ENCODE results near the gene ADAMTS19.
"Not testable (repeated sequence)": the region's sequence is repeated elsewhere in the genome, so short reads cannot be mapped to it uniquely, and the experiment has no call there.

The ADAMTS19 gene

DNA sequence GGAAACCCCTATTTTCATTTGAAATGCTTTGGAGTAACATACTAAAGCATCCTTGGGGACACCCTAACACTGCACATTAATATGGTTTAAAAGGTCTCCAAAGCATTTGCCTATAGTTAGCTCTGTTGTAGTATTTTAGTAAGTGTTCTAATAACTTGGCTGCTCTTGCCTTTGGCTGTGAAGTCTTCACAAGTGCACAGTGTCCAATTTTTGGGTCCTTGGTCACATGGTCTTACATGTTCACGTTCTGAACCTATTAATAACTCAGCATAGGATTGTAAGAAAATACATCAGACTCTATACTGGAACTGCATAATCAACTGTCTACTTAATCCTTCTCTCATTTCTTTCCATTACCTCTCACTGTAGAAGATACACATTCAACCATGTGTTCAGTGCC is 17.4 kb downstream of the ADAMTS19 start:
- DNase-seq (ENCODE audit: low read depth), result no peak

DNA sequence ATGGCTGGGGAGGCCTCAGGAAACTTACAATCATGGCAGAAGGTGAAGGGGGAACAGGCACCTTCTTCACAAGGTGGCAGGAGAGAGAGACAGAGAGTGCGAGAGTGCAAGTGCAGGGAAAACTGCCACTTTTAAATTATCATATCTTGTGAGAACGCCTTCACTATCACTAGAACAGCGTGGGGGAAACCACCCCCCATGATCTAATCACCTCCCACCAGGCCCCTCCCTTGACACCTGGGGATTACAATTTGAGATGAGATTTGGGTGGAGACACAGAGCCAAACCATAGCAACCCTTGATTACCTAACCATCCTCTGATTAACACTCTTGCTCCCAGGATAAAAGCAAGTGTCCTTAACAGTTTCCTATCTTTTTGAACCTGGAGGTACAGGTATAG is 21.1 kb downstream of the ADAMTS19 start:
- no peak for DNase-seq (ENCODE audit: low read depth)

DNA sequence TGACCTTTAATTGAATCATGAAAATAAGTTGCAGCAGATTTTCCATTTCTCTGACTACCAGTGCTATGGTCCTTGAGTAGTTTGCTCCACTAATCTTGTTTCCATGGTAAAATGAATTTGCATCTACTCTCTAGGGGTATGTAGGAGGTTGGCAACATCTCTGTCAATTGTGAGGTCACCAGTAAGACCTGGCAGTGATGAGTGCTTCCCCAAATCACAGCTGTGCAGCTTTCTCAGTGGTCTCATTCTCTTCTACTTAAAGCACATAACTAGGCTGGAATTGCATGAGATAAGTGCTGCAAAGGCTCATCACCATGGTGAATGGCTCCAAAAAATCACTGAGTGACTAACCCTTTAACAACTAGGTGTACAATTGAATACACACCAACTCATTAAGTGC is 36.3 kb downstream of the ADAMTS19 start:
- DNase-seq (ENCODE audit: low read depth), result no peak

DNA sequence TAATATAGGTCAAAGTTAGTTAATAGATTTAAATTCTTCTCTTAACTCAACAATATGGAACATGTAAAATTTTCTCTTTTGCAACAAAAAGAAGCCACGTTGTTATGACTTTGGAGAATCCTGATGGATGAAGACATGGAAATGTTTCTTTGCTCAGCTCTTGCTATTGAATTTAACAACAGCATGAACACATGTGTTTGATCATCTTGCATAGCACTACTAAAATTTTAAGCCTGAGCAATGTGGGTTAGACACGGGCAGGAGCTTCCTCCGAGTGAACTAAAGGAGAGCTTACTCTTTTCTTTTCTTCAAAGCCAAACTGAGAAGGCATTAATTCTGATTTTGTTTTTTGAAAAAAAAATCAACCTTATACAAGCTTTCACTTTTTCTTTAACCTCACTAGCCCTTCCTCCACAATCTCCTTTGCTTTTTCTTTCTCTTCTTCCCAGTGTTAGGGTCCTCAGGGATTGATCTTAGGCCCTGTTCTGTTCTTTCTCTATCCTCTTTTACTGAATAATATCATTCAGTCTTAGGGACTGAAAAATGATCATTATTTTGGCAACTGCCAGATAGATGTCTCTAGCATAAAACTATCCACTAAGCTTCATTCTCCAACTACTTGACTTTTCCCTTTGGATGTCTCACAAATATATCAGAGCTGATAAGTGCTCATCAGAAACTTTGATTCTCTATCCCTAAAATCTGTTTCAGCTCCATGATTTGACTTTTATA is 36.9 kb downstream of the ADAMTS19 start:
- DNase-seq (ENCODE audit: low read depth), result no peak

DNA sequence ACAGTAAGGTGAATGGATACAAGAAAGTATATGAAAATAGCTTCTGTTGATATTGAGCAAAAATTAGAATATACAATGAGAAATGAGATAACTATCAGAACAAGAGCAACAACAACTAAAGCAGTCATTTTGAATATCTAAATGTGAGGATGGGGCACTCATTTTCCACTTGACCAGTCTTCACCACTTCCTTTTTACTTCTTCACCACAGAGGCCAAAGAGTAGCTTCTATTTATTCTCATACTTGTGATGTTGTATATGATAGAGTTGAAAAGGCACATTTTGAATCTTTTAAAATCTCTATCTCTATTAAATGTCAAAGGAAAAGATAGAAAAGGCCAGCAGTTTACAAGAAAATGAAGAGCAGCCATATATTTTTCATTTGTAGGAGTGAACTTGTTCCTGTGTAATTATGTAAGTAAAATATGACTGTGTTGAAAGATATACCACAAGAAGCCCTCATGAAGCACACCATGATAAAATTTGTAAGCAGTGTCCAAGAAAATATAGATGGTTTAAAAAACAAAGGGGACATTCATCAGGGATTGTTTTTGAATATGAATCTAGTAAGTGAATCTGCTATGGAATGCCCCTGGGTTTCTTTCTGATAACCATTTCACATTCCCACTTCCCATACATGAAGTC is 39.2 kb downstream of the ADAMTS19 start:
- no peak for DNase-seq (ENCODE audit: low read depth)

DNA sequence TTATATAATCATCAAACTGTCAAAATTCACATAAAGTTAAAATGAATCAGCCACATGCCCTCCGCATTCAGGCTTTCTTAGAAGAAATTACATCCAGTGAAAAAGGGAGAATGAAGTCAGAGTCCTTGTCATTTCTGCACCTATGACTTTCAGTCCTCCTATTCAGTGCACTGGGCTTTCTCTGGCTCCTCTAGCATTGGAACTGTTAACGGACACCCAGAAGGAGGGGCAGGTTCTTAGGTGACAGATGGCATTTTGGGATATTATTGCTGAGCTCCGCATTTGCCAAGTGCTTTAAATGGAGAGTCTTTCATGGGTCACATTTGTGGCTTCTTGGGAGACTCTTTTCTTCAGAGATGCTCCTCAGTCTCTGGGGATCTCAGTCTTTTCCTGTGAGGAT is 40.0 kb downstream of the ADAMTS19 start:
- DNase-seq (ENCODE audit: low read depth), result no peak

DNA sequence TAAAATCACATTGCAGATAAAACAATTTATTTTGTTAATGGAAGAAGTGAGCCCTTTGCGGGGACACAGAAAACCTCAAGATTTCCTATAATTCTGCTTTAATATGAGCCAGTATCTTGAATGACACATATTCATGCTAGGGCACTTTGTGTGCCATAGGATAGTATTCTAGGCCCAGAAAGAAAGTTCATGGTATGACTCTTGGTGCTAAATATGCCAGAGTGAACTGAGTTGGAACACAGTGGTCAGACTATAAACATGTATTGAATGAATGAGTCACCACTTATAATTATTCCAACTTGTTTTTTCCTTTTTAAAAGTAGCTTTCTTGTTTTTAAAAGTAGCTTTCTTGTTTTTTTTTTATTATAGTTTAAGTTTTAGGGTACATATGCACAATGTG is 46.0 kb downstream of the ADAMTS19 start:
- DNase-seq (ENCODE audit: low read depth), result no peak

DNA sequence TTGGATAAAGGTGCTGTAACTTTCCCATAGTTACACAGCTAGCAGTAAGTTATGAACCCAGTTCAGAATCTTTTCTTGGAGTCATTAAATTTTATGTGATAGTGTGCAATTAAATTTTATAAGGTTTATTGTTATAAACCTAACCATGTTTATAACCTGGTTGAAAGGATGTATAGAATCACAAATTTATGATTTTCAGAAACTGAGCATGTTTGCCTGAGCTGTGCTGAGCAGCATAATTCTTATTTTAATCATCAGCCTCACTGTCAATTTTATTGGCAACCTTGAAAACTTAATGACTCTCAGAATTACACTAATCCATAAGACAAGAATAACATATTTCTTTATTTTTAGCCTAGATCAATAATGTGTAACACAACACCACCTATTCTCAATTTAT is 46.9 kb downstream of the ADAMTS19 start:
- no peak for DNase-seq (ENCODE audit: low read depth)

DNA sequence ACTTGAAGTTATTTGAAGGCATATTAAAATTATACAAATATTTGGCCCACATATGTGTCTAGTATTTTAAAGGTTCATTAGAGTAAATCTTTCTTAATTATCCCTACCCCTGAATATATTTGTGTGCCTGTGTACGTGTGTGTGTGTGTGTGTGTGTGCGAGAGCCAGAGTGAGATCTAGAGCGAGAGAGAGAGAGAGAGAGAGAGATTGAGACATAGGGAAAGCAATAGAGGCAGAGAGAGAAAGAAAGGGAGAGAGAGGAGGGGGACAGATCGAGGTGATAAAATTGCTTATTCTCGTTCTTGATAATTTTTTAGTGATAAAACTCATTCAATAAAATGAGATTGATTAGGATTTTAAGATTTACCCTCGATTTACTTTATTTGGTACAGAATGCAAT is 47.4 kb downstream of the ADAMTS19 start:
- DNase-seq (ENCODE audit: low read depth), result no peak

DNA sequence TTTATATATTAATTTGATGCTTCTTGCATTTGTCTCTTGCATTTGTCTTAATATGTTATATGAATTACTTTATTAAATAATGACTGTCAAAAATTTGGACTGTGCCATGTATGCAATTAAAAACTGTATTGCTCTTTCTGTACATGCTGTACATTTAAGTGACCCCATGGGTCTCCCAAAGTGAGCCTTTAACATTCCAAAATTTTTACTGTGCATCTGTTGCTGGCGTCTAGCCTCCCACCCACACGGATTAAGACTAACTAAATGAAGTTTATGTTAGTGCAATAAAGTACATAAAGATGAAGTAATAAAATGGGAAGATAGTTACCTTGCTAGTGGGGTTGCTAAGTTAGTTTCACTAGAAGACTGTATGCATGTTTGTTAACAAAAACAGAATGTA is 48.5 kb downstream of the ADAMTS19 start:
- DNase-seq (ENCODE audit: low read depth), result no peak

DNA sequence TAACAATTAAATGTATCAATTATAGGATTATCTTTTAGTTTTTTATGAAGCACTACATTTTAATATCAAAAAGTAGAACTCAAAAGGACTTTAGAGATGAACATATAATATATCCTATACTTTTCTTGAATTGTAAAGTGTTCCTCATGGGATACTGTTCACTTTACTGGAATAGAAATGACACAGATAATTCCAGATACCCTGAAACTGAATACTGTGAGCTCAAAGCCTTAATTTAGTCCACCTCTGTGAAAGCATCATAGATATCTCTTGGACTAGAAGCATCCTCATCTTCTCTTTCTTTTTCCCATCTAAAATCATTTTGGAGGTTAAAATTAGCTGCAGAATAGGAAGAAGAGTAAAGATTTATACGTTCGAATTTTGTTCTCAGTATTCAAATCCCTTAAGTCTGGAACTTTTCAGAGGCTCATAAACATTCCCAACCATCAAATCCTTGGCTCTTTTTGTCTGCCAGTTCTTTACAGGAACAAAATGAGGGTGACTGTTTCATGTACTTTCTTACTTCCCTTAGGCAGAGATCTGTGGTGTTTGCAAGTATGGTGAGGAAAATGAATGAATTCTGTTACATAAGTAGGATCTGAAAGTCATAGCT is 49.4 kb downstream of the ADAMTS19 start:
- no peak for DNase-seq (ENCODE audit: low read depth)

DNA sequence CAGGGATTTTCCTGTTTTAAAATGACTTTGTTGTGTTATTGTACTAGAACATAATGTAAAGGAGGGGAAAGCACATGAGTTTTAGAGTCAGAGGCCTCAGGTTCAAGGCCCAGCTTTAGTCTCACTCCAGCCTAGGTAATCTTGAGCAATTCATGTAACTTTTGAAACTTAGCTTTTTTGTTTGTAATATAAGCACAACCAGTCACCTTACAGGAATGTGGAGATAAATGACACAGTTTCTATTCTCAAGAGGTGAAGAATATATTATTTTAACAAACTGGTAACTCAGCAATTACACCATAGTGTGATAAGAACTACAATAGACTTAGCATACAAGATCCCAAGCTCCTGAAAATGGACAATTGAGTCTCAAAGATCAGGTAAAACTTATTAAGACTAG is 51.2 kb downstream of the ADAMTS19 start:
- DNase-seq (ENCODE audit: low read depth), result no peak

DNA sequence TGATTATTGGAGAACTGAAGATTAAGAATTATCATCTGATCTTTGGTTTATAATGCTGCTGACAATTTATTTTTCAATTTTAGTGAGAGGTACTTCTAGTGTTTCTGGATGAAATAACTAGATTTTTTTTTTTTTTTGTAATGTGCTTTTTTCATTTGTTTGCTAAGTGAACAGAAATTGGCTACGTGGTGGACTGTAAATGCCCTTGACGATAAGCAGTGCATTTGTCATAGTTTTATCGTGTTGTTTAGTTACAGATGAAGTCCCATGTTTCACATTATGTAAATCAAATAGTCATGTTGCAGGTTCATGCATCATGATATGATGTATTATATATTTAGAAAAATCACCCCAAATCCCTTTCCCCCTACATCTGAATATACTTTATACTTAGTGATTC is 81.0 kb downstream of the ADAMTS19 start:
- no peak for DNase-seq (ENCODE audit: low read depth)

DNA sequence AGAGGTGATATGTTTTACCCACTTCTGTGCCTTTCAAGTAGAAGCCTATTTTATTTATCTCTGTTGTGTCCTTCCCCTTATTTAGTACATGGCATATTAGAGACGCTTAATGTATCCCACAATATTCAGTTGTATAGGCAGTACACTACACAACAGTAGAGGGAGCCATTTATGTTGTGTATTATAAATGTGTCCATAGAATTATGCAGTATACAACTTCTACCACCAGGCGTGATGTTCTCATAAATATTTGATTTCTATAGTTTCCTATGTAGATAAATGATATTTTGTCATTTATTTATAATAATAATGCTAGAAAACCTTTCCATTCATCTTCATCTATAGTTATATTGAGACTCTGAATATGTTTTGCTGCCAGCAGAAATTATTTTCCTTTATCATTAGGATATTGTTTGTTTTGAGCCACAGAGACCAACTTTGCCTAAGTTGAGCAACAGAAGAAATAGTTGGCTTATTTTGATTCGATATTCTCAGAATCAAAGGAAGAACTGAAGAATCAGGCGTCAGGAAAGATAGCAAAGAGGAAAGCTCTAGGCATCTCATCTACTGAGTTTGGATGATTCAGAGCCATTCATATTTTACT is 81.7 kb downstream of the ADAMTS19 start:
- no peak for DNase-seq (ENCODE audit: low read depth)

DNA sequence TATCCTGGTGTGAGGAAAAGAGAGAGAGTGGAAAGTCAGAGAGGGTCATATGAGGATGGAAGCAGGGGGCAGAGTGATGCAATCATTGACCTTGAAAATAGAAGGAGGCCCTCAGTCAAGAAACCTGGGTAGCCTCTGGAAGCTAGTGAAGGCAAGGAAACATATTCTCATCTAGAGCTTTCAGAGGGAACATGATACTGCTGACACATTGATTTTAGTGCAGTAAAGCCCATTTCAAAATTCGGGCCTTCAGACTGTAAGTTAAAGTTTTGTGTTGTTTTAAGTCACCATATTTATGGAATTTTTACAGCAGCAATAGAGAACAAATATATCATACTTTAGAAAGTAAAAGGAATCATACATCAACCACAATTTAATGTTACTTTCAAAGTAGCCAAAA is 87.0 kb downstream of the ADAMTS19 start:
- no peak for DNase-seq (ENCODE audit: low read depth)

DNA sequence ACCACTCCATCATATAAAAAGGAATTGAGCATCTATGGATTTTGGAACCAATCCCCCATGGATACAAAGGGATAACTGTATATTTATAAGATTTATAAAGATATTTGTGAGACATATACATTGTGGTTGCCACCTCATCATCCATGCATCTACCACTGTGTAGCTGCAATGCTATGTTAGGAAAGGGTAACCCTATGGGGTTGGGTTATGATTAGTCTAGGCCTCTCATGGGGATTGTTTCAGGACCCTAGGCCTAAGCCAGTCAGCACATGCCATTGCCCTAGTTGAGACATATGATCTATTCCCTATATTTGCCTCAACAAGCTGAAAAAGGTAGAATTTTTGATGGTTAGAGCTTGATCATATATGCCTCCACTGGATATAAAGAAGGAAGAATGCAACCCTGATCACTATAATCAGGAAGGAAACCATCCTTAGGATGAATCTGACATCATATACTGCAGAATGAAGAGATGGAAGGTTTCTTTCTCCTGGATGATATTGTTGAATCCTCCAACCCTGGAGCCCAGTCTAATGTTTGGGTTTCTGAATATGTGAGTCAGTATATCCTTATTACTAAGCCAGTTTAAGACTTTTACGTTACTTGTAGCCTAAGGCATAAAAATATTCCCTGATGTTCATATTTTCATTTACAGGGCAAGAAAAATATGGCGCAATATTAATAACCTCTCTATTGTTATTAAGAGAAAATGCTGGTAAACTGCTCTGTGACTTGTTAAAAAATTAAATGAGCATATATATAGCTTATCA is 94.2 kb downstream of the ADAMTS19 start:
- no peak for DNase-seq (ENCODE audit: low read depth)

DNA sequence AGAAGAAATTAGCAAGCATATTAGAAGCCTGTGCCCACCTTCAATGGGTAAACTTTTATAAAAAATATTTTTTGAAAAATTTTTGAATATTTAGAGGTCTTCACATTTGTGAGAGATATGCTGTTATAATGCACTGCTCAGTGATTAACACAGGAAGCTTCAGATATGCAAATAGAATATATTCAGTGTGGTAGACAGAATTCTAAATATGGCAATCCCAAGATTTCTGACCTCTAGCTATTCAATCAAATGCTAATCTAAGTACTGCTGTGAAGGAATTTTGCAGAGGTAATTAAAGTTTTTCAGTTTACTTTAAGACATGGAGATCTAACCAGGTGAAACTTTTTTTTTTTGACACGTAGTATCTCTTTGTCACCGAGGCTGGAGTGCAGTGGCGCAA is 103.5 kb downstream of the ADAMTS19 start:
- DNase-seq (ENCODE audit: low read depth), result no peak

DNA sequence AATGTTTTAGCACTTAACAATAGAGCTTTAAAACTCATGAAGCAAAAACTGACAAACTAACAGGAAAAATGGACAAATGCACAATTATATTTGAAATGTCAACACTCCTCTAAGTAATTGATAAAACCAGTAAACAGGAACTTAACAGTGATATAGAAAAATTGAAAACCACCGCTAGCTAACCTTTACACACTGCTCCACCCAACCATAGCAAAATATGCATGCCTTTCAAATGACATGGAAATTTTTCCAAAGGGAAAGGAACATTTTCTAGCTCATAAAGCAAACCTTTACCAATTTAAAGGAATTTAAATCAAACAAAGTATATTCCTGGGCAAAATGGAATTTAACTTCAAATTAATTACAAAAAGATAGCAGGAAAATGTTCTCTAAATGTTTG is 109.2 kb downstream of the ADAMTS19 start:
- DNase-seq (ENCODE audit: low read depth), result no peak

DNA sequence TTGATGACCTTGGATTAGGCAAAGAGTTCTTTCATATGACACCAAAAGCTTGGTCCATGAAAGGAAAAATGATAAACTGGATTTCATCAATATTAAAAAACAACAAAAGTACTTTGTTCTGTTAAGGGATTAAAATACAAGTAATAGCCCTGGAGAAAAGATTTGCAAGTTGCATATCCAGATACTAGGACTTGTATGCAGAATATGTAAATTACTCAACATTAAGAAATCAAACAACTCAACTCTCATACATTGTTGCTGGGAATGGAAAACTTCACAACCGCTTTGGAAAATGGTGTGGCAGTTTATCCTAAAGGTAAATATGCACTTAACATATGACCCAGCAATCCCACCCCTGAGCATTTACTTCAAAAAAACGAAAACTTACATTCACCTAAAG is 112.0 kb downstream of the ADAMTS19 start:
- no peak for DNase-seq (ENCODE audit: low read depth)

DNA sequence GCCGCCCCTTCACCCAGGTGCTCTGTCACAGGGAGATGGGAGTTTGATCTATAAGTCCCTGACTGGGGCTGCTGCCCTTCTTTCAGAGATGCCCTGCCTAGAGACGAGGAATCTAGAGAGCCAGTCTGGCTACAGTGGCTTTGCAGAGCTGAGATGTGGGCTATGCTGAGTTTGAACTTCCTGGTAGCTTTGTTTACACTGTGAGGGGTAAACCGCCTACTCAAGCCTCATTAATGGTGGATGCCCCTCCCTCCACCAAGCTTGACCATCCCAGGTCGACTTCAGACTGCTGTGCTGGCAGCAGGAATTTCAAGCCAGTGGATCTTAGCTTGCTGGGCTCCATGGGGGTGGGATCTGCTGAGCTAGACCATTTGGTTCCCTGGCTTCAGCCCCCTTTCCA is 124.4 kb downstream of the ADAMTS19 start:
- DNase-seq (ENCODE audit: low read depth), result not testable (repeated sequence)

DNA sequence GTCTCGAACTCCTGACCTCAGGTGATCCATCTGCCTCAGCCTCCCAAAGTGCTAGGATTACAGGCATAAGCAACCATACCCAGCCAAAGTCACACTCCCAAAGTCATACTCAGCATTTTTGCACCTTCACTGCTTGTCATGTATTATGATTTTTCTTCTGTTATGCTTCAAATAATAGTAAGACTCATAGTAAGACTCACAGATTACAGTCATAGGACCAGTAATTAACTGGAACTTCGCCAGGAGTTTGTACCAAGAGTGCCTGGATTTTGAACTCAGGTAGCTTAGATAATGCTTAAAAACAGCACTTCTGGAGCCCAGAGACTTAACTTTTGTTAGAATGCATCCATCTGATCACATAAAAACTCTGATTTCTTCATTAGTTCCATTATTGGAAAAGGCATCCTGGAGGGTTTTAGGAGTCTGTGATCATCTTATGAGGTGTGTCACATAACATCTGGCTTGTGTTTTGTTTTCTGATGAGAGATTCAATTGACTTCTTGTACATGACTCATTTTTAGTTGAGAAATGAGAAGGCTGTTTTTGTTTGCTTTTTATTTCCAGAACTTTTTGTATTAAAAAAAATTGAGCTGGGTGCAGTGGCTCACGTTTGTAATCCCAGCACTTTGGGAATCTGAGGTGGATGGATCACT is 131.5 kb downstream of the ADAMTS19 start:
- DNase-seq (ENCODE audit: low read depth), result no peak

DNA sequence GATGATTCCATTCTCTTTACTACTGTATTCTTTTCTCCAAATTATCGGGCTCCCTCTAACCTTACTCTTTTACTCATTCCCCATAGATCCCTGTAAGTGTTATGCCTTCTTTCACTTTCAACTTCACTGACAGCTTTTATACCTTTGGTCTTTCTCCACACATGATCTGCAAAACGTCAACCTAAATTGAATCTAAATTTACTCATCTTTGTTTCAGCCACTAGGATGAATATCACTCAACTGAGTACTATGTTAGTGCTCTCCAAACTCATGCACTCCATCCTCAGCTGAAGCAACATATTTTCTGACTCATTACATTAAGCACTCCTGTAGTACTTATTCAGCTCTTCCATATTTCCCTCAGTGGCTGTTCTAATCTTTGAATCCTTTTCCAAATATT is 133.4 kb downstream of the ADAMTS19 start:
- no peak for DNase-seq (ENCODE audit: low read depth)
